Liver (tissue), 9 donors: Measurements from ENCODE around the gene BCAR3. TPM values are rescaled to one million over a fixed set of nuclear protein-coding genes. Genes with fewer than 3 reads are reported as not detected.

Experiments used
- DNase-seq: peaks from one replicate; pipeline ENCODE4 v3.0.0-alpha.2; 2017; ENCODE audit warnings: low spot score
- H3K27ac ChIP-seq, 2 donors: one replicate each; pipeline ENCODE4 v1.7.0; 2013; ENCODE audit warnings: inconsistent platforms in 2 of 2, low read length in 2 of 2, control low read depth in 1 of 2, low read depth in 1 of 2, mild to moderate bottlenecking in 1 of 2
- H3K27me3 ChIP-seq, 4 donors: one replicate each; pipeline versions ENCODE4 v1.6.1 to v1.7.0; 2013; ENCODE audit warnings: low read length in 3 of 4, inconsistent platforms in 1 of 4, mild to moderate bottlenecking in 1 of 4, moderate library complexity in 1 of 4; ENCODE audit not compliant: control insufficient read depth in 4 of 4, insufficient read depth in 4 of 4
- H3K36me3 ChIP-seq, 4 donors: one replicate each; pipeline versions ENCODE4 v1.6.1 to v1.7.0; 2013; ENCODE audit warnings: low read length in 3 of 4, mild to moderate bottlenecking in 3 of 4, low read depth in 1 of 4, moderate library complexity in 1 of 4; ENCODE audit not compliant: control insufficient read depth in 4 of 4, insufficient read depth in 3 of 4
- H3K4me1 ChIP-seq, 4 donors: one replicate each; pipeline versions ENCODE4 v1.6.1 to v1.7.0; 2013; ENCODE audit warnings: low read length in 3 of 4, mild to moderate bottlenecking in 3 of 4, moderate library complexity in 1 of 4; ENCODE audit not compliant: control insufficient read depth in 4 of 4, insufficient read depth in 4 of 4
- H3K4me3 ChIP-seq, 3 donors: one replicate each; pipeline versions ENCODE4 v1.6.1 to v1.7.0; 2013; ENCODE audit warnings: low read length in 3 of 3, control low read depth in 1 of 3, low read depth in 1 of 3, mild to moderate bottlenecking in 1 of 3
- H3K9ac ChIP-seq, 2 donors: one replicate each; pipeline ENCODE4 v1.7.0; 2013; ENCODE audit warnings: low read length in 2 of 2, mild to moderate bottlenecking in 2 of 2, moderate library complexity in 2 of 2, control low read depth in 1 of 2, low read depth in 1 of 2
- H3K9me3 ChIP-seq, 4 donors: one replicate each; pipeline versions ENCODE4 v1.6.1 to v1.7.0; 2013; ENCODE audit warnings: low read length in 3 of 4; ENCODE audit not compliant: control insufficient read depth in 4 of 4
- EGR1 ChIP-seq, 2 donors: IDR thresholded peaks; 2 replicates each; pipeline ENCODE4 v1.6.1; 2016 to 2018; ENCODE audit warnings: antibody characterized with exemption in 2 of 2, low read depth in 2 of 2
- HNF4A ChIP-seq, 2 donors: conservative IDR thresholded peaks; 2 replicates each; pipeline ENCODE4 v1.6.1; 2016; ENCODE audit warnings: antibody characterized with exemption in 2 of 2, mild to moderate bottlenecking in 2 of 2
- JUND ChIP-seq, 2 donors: IDR thresholded peaks; 2 replicates each; pipeline ENCODE4 v1.6.1; 2016; ENCODE audit warnings: antibody characterized with exemption in 2 of 2
- NR2F2 ChIP-seq: IDR thresholded peaks from 2 replicates; pipeline ENCODE4 v1.6.1; 2016; ENCODE audit warnings: antibody characterized with exemption
- RAD21 ChIP-seq, 2 donors: IDR thresholded peaks; 2 replicates each; pipeline ENCODE4 v1.6.1; 2016; ENCODE audit warnings: antibody characterized with exemption in 2 of 2, mild to moderate bottlenecking in 2 of 2
- RXRA ChIP-seq, 2 donors: IDR thresholded peaks; 2 replicates each; pipeline ENCODE4 v1.6.1; 2017 to 2018; ENCODE audit warnings: antibody characterized with exemption in 2 of 2, mild to moderate bottlenecking in 1 of 2
- SP1 ChIP-seq: IDR thresholded peaks from 2 replicates; pipeline ENCODE4 v1.6.1; 2018; ENCODE audit warnings: antibody characterized with exemption, mild to moderate bottlenecking
- TAF1 ChIP-seq: conservative IDR thresholded peaks from 2 replicates; pipeline ENCODE4 v1.6.1; 2016; ENCODE audit warnings: antibody characterized with exemption, mild to moderate bottlenecking
- YY1 ChIP-seq: IDR thresholded peaks from 2 replicates; pipeline ENCODE4 v1.6.1; 2016; ENCODE audit warnings: antibody characterized with exemption, mild to moderate bottlenecking
- WGBS: extraction: QIAGEN DNeasy Blood & Tissue Kit; methylation state at CpG from one replicate; pipeline ENCODE4 v1.1.7; 2013; 5-methylcytosine and 5-hydroxymethylcytosine counted together
- polyA plus RNA-seq, 2 donors: library from polyadenylated mRNA; stranded (reverse) in 1 of 2; unstranded in 1 of 2; fragments of 200-250 nt in 1 of 2; fragments of >200 nt in 1 of 2; fragmentation: Nextera tagmentation in 1 of 2; extraction: Ambion mirVana in 1 of 2; gene quantifications; one replicate each; pipeline versions ENCODE4 v1.2.1 to v1.2.3, GENCODE V29; 2013 to 2015
- total RNA-seq, 2 donors: library from RNA; depleted of rRNA; stranded (reverse); fragments of >200 nt; gene quantifications; one replicate each; pipeline ENCODE4 v1.2.3, GENCODE V29; 2014
- TF ChIP-seq, protein P1 (sequence below): IDR thresholded peaks from 2 replicates; pipeline ENCODE4 v1.6.1; 2016; ENCODE audit warnings: antibody characterized with exemption
- TF ChIP-seq, protein P2 (sequence below): IDR thresholded peaks from 2 replicates; pipeline ENCODE4 v1.6.1; 2016; ENCODE audit warnings: antibody characterized with exemption, mild to moderate bottlenecking
- TF ChIP-seq, protein P3 (sequence below): IDR thresholded peaks from 2 replicates; pipeline ENCODE4 v1.6.1; 2016; ENCODE audit warnings: antibody characterized with exemption
- TF ChIP-seq, protein P4 (sequence below): IDR thresholded peaks from 2 replicates; pipeline ENCODE4 v1.6.1; 2016; ENCODE audit warnings: antibody characterized with exemption
- donor health status: healthy.
- donor health status: healthy.
- donor health status: healthy.
- donor health status: healthy.
- donor health status: healthy.

The BCAR3 gene
- total and polyA plus RNA-seq, 4 donors: 2.8 to 10.3 (median 7.7) TPM

DNA sequence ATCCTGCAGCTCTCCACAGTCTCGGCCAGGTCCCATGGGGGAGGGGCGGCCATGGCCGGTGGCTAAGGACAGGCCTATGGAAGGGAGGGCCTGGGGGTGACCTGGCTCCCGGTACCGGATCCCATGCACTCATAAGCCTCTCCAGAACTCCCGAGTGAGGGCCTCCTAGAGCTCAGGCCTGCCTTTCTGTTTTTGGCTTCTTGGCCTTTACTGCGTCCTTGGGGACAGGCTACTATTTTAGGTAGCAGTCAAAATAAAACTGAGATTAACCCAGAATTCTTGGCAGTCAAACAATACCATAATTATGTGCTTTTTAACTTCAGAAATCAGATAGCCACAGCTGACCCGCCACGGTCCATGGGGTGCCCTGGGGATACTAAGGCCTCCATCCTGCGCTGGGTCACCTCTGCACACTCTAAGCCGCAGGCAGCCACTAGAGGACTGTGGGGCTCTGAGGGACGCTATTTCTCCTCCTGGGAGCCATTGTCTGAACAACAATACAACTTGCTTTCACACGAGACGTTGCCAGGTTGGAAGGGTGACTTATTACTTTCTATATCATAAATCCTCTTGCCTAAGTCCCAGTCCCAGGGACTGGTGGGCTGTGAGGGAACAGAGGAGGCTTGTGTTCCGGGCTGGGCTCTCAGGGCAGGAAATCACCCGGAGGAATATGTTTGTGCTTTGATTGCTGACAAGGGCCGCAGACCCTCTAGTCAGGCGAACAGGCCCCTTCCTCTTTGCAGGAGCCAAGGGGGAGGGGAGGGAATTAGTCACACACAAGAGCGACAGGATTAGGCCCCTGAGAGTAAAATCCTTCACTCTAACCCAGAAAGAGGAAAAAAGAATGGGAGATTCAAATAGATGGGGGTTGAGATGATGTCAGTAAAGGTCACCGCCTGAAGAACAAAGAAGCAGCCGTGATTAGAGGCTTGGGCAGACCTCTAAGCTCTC lies 40.7 kb upstream of the BCAR3 start:
- no peak overlapping the region for H3K27ac ChIP-seq
- WGBS: 77% methylated on average over 21 of the region's 21 CpGs
- TF ChIP-seq, protein P1, sequence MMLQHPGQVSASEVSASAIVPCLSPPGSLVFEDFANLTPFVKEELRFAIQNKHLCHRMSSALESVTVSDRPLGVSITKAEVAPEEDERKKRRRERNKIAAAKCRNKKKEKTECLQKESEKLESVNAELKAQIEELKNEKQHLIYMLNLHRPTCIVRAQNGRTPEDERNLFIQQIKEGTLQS: no peak
- peak in 1 of 2 donors; percentile 15 for TF ChIP-seq RAD21 (IDR thresholded peaks at IDR 0.05)
- peak; percentile 55 for TF ChIP-seq NR2F2
- TF ChIP-seq JUND (IDR thresholded peaks at IDR 0.05): no peak
- DNase-seq: no peak
- peaks cover 0 to 1% (median 0%) of the 10 kb centered on the region in 4 donors for H3K4me1 ChIP-seq
- H3K27me3 ChIP-seq: no peaks in the 10 kb centered on the region
- no peaks in the 10 kb centered on the region for H3K9me3 ChIP-seq
- H3K36me3 ChIP-seq: no peaks in the 10 kb centered on the region
- no peak overlapping the region for H3K4me3 ChIP-seq
- H3K9ac ChIP-seq: no peak overlapping the region

DNA sequence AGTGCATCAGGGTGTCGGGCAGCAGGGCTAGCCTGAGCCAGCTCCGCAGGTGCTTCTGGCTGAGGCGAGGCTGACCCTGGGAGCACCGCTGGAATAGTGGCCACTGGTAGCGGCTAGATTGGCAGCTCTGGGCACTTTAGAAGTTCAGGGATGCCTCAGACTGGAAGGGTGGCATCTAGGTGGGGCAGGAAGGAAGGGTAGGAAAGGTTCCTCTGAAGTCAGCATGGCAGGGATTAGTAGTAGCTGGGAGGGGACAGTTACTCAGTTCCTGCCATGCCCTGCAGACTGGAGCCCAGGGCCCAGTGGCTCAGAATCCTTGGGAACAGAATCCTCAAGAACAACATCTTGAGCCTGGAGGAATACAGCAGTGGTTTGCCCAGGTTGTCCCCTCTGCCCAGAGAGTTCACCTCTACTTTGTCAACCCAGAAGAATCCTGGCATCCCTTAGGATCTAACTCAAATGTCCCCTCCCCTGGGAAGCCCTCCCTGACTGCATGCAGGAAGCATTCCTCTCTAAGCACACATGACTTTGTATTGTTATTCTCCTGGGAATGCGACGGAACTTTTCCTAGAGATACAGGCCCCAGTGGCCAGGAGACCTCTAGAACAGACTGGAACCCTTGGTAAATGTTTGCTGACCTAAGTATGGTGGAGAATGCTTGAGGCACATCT lies 39.5 kb upstream of the BCAR3 start:
- WGBS: 96% methylated on average over 7 of the region's 7 CpGs

More for the DNA sequence above, 39.5 kb upstream of the BCAR3 start:
- Histone ChIP-seq H3K27me3 (no peaks in the 10 kb centered on the region), H3K4me1 (peaks cover 0 to 1% (median 0%) of the 10 kb centered on the region in 4 donors), H3K9me3 (no peaks in the 10 kb centered on the region), H3K9ac (no peak overlapping the region), H3K4me3 (no peak overlapping the region), H3K27ac (no peak overlapping the region), H3K36me3 (no peaks in the 10 kb centered on the region)
- no peak for DNase-seq
- TF ChIP-seq NR2F2 (no peak), RAD21 (IDR thresholded peaks at IDR 0.05) (no peak), EGR1 (IDR thresholded peaks at IDR 0.05; ENCODE audit: low read depth in 2 of 2) (no peak), HNF4A (conservative IDR thresholded peaks at IDR 0.05) (no peak), SP1 (no peak), JUND (IDR thresholded peaks at IDR 0.05) (no peak), TAF1 (no peak), YY1 (no peak), RXRA (IDR thresholded peaks at IDR 0.05) (no peak)
- TF ChIP-seq, protein P2, sequence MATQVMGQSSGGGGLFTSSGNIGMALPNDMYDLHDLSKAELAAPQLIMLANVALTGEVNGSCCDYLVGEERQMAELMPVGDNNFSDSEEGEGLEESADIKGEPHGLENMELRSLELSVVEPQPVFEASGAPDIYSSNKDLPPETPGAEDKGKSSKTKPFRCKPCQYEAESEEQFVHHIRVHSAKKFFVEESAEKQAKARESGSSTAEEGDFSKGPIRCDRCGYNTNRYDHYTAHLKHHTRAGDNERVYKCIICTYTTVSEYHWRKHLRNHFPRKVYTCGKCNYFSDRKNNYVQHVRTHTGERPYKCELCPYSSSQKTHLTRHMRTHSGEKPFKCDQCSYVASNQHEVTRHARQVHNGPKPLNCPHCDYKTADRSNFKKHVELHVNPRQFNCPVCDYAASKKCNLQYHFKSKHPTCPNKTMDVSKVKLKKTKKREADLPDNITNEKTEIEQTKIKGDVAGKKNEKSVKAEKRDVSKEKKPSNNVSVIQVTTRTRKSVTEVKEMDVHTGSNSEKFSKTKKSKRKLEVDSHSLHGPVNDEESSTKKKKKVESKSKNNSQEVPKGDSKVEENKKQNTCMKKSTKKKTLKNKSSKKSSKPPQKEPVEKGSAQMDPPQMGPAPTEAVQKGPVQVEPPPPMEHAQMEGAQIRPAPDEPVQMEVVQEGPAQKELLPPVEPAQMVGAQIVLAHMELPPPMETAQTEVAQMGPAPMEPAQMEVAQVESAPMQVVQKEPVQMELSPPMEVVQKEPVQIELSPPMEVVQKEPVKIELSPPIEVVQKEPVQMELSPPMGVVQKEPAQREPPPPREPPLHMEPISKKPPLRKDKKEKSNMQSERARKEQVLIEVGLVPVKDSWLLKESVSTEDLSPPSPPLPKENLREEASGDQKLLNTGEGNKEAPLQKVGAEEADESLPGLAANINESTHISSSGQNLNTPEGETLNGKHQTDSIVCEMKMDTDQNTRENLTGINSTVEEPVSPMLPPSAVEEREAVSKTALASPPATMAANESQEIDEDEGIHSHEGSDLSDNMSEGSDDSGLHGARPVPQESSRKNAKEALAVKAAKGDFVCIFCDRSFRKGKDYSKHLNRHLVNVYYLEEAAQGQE: no peak
- TF ChIP-seq, protein P3, sequence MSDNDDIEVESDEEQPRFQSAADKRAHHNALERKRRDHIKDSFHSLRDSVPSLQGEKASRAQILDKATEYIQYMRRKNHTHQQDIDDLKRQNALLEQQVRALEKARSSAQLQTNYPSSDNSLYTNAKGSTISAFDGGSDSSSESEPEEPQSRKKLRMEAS: no peak
- TF ChIP-seq, protein P4, sequence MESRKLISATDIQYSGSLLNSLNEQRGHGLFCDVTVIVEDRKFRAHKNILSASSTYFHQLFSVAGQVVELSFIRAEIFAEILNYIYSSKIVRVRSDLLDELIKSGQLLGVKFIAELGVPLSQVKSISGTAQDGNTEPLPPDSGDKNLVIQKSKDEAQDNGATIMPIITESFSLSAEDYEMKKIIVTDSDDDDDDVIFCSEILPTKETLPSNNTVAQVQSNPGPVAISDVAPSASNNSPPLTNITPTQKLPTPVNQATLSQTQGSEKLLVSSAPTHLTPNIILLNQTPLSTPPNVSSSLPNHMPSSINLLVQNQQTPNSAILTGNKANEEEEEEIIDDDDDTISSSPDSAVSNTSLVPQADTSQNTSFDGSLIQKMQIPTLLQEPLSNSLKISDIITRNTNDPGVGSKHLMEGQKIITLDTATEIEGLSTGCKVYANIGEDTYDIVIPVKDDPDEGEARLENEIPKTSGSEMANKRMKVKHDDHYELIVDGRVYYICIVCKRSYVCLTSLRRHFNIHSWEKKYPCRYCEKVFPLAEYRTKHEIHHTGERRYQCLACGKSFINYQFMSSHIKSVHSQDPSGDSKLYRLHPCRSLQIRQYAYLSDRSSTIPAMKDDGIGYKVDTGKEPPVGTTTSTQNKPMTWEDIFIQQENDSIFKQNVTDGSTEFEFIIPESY: no peak
